ENCODE results near the gene SLC16A5. TPM values are rescaled to one million over a fixed set of nuclear protein-coding genes. Genes with fewer than 3 reads are reported as not detected.

Gene SLC16A5
- total and polyA plus RNA-seq, 10 of the 15 experiments (the other 5 are each of a cell fraction or from before 2014, with no cell fraction given) = 0.03 to 3.1 (median 0.96) TPM

- intact Hi-C loops (cut with micrococcal nuclease; ENCODE audit: unreplicated experiment) (no loop called here), in situ Hi-C loops (cut with MboI) (loop anchor here (5.0 kb wide), 1 partner anchor 294 kb away; no protein-coding TSS in a partner anchor)
- Histone ChIP-seq H3K9ac (ENCODE audit: control insufficient read depth, insufficient read depth, low read length) (no peak overlapping the region), H4K20me1 (ENCODE audit: control insufficient read depth, insufficient read depth) (no peaks in the 10 kb centered on the region), H3K27ac (ENCODE audit: control insufficient read depth, insufficient read depth) (no peak overlapping the region), H3K36me3 (ENCODE audit: control insufficient read depth in 2 of 2, insufficient read depth in 2 of 2, low read length in 1 of 2) (peaks cover 0 to 12% of the 10 kb centered on the region in 2 experiments; a peak in 1 of 4 replicates), H3K4me1 (ENCODE audit: control insufficient read depth, insufficient read depth, low read length) (peaks cover 38% of the 10 kb centered on the region), H3K79me2 (ENCODE audit: control insufficient read depth, insufficient read depth, low read length) (peaks cover 5% of the 10 kb centered on the region), H3K9me3 (replicated peaks; ENCODE audit: control insufficient read depth, insufficient read depth, low read length) (no peaks in the 10 kb centered on the region; the same call in 2 of the 3 replicates), H3K4me2 (ENCODE audit: control insufficient read depth, insufficient read depth) (no peak overlapping the region), H3K27me3 (replicated peaks in 1 of 2; ENCODE audit: control insufficient read depth in 2 of 2, insufficient read depth in 2 of 2, low read length in 1 of 2) (no peaks in the 10 kb centered on the region), H3K4me3 (no peak overlapping the region), H2AFZ (ENCODE audit: control insufficient read depth, low read depth, low read length) (no peak overlapping the region)
- BruUV-seq (replicated peaks) = no TSS peak
- ChIA-PET SMC1A (ENCODE audit: uncharacterized antibody, unreplicated experiment) (interaction anchor here (1.7 to 8.1 kb wide), 4 partner anchors 14 to 156 kb away, joined by 4 to 134 read pairs (median 42); partner anchors contain the start of gene NT5C), CTCF (interaction anchor here (0.6 to 9.3 kb wide), 8 partner anchors 9 to 283 kb away, joined by 3 to 293 read pairs (median 10); partner anchors contain the start of genes NT5C and NUP85), POLR2A (interaction anchor here (0.6 to 5.0 kb wide), 3 partner anchors 13 to 77 kb away, joined by 3 to 53 read pairs (median 4); partner anchors contain the start of gene NT5C), RAD21 (ENCODE audit: unreplicated experiment) (interaction anchor here (0.6 to 2.5 kb wide), 3 partner anchors 13 to 132 kb away, joined by 3 to 7 read pairs (median 4); partner anchors contain the start of gene NT5C)
- 96% methylated on average over 14 of the region's 14 CpGs for WGBS (ENCODE audit: insufficient coverage, insufficient replicate concordance, low lambda C conversion rate, missing lambda C conversion rate)
- no peak for FAIRE-seq
- TF ChIP-seq SUPT20H (IDR thresholded peaks at IDR 0.05; ENCODE audit: borderline replicate concordance, control insufficient read depth, low read depth, low read length) = no peak
- TF ChIP-seq POLR2AphosphoS5 (IDR thresholded peaks at IDR 0.05; ENCODE audit: low read length) = no peak
- no peak for TF ChIP-seq ELK1 (IDR thresholded peaks at IDR 0.05; ENCODE audit: low read depth, low read length)
- TF ChIP-seq SMC3 (IDR thresholded peaks at IDR 0.05; ENCODE audit: borderline replicate concordance, low read length) = no peak
- no peak for DNase-seq (ENCODE audit: low read depth, low spot score)
- ATAC-seq = no peak
Observed at GRCh38 chr17:75118307-75118706, 30.6 kb downstream of the SLC16A5 start.
